Sigmoid colon (tissue), 4 donors: ENCODE measurements around the gene MAP2K3.
"Not testable (repeated sequence)": the region's sequence is repeated elsewhere in the genome, so short reads cannot be mapped to it uniquely, and the experiment has no call there.

Experiments
- CTCF ChIP-seq, 4 experiments: fragments of 450-650 bp in 3 of 4; fragments of 200-600 bp in 1 of 4; IDR thresholded peaks; one replicate each; pipeline ENCODE4 v1.5.1; 2016 to 2019; ENCODE audit warnings: antibody characterized with exemption in 4 of 4, mild to moderate bottlenecking in 3 of 4, moderate library complexity in 2 of 4
- EP300 ChIP-seq, 4 donors: sonication (generic); formaldehyde crosslinking; IDR thresholded peaks; one replicate each; pipeline ENCODE4 v1.6.1; 2017; ENCODE audit warnings: antibody characterized with exemption in 4 of 4

GRCh38 chr17:21343061-21343949 lies 58.8 kb downstream of the MAP2K3 start:
- TF ChIP-seq CTCF, EP300 (IDR thresholded peaks at IDR 0.05): not testable (repeated sequence)
